ENCODE results near the gene SCGB1D1.

The SCGB1D1 gene

GRCh38 chr11:62190011-62190410 lies at the start of gene SCGB1D1:
TSS of gene SCGB1D1 (plus strand) at chr11:62190216. CDS start at chr11:62190285, 69 bp downstream.
- no peak for DNase-seq

- DNase-seq = no peak
Observed at GRCh38 chr11:62140304-62141110, 49.5 kb upstream of the SCGB1D1 start.

GRCh38 chr11:62141111-62142042 lies 48.6 kb upstream of the SCGB1D1 start:
- no peak for DNase-seq

GRCh38 chr11:62142043-62142375 lies 48.0 kb upstream of the SCGB1D1 start:
- DNase-seq = no peak

GRCh38 chr11:62142921-62143320 lies 47.1 kb upstream of the SCGB1D1 start:
- DNase-seq = no peak

- no peak for DNase-seq
Observed at GRCh38 chr11:62143727-62144126, 46.3 kb upstream of the SCGB1D1 start.

GRCh38 chr11:62144641-62145255 lies 45.3 kb upstream of the SCGB1D1 start:
- DNase-seq = no peak

GRCh38 chr11:62145261-62145871 lies 44.6 kb upstream of the SCGB1D1 start:
- DNase-seq = no peak

- DNase-seq = no peak
Observed at GRCh38 chr11:62146476-62147200, 43.4 kb upstream of the SCGB1D1 start.

GRCh38 chr11:62147545-62147944 lies 42.5 kb upstream of the SCGB1D1 start:
- no peak for DNase-seq

- no peak for DNase-seq
Observed at GRCh38 chr11:62148271-62148980, 41.6 kb upstream of the SCGB1D1 start.

- DNase-seq = no peak
Observed at GRCh38 chr11:62149986-62150886, 39.8 kb upstream of the SCGB1D1 start.

GRCh38 chr11:62150887-62151736 lies 38.9 kb upstream of the SCGB1D1 start:
- DNase-seq = no peak

GRCh38 chr11:62151737-62152102 lies 38.3 kb upstream of the SCGB1D1 start:
- no peak for DNase-seq

- DNase-seq = no peak
Observed at GRCh38 chr11:62152245-62153086, 37.5 kb upstream of the SCGB1D1 start.

- DNase-seq = no peak
Observed at GRCh38 chr11:62153087-62153395, 37.0 kb upstream of the SCGB1D1 start.

GRCh38 chr11:62153617-62154016 lies 36.4 kb upstream of the SCGB1D1 start:
- DNase-seq = no peak

- DNase-seq = no peak
Observed at GRCh38 chr11:62157603-62158002, 32.4 kb upstream of the SCGB1D1 start.

GRCh38 chr11:62166371-62166770 lies 23.6 kb upstream of the SCGB1D1 start:
- no peak for DNase-seq
